Muscle of leg (tissue), 11 donors: ENCODE results near the gene LHX1. TPM values are rescaled to one million over a fixed set of nuclear protein-coding genes. Genes with fewer than 3 reads are reported as not detected.

ENCODE experiments used
- DNase-seq: peaks from one replicate; pipeline ENCODE4 v3.0.0; 2013
- H3K27ac ChIP-seq: one replicate; pipeline ENCODE4 v1.5.1; 2013; ENCODE audit warnings: mild to moderate bottlenecking, low read length, control low read depth
- H3K27me3 ChIP-seq: one replicate; pipeline ENCODE4 v1.6.1; 2013; ENCODE audit warnings: low read length; ENCODE audit not compliant: control insufficient read depth, insufficient read depth
- H3K36me3 ChIP-seq: one replicate; pipeline ENCODE4 v1.6.1; 2013; ENCODE audit warnings: low read length; ENCODE audit not compliant: control insufficient read depth, insufficient read depth
- H3K4me1 ChIP-seq: one replicate; pipeline ENCODE4 v1.6.1; 2013; ENCODE audit warnings: low read length; ENCODE audit not compliant: control insufficient read depth, insufficient read depth
- H3K4me3 ChIP-seq: one replicate; pipeline ENCODE4 v1.5.1; 2013; ENCODE audit warnings: low read length, control low read depth
- H3K9me3 ChIP-seq: replicated peaks from 2 replicates; pipeline ENCODE4 v1.6.1; 2013; ENCODE audit warnings: low read depth, low read length; ENCODE audit not compliant: control insufficient read depth
- WGBS: methylation state at CpG from one replicate; pipeline ENCODE4 v1.1.5; 2013; ENCODE audit warnings: missing lambda C conversion rate; ENCODE audit not compliant: insufficient coverage; 5-methylcytosine and 5-hydroxymethylcytosine counted together
- polyA plus RNA-seq, 8 donors: library from polyadenylated mRNA; unstranded; fragments of 120-200 nt; gene quantifications; one replicate each; pipeline versions ENCODE4 v1.2.1 to v1.2.3, GENCODE V29; 2013; ENCODE audit warnings: inconsistent platforms in 1 of 8, low replicate concordance in 1 of 8; ENCODE audit not compliant: insufficient read length in 8 of 8, insufficient read depth in 1 of 8
- total RNA-seq: library from RNA; stranded (reverse); fragments of 120-200 nt; gene quantifications from one replicate; pipeline ENCODE4 v1.2.4, GENCODE V29; 2013

Gene LHX1
- total and polyA plus RNA-seq, 9 donors = 0.41 TPM; not detected in 8

DNA sequence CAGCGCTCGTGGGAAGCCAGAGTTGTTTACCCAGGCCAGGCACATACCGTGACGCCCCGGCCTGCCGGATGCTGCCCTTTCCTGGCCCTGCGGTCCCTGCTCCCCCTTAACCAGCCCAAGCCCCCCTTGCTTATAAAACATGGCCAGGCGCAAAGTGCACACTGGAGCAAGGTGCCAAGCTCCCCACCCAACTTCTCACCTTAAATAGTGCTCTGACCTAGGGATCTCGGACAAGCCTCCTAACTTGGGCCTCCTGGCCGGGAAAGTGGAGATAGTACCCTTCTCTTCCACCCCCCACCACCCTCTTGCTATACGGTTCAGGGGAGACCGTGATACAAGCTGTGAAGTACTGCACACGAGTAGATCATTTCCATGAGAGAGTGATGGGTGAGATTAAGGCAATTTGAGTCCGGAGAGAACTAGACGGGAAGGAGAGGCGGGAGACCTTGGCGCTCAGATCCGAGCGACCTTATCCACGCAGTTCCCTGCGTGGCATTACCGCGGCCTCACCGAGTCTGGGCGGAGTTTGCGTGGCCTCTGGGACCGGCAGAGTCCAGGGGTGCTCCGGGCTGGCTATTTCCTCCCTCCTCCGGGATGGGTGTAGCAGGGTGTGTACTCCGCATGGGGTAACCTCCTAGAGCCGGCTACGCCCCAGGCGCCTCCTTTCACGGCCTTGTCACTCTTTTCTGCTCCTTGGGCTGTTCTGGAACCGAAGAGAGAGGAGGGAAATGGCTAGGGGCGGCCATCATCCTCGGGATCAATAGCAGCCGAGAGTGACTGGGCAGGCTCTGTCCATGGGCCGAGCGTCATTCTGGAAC is 4.4 kb upstream of the LHX1 start:
- DNase-seq = no peak
- no peak overlapping the region for H3K4me3 ChIP-seq

DNA sequence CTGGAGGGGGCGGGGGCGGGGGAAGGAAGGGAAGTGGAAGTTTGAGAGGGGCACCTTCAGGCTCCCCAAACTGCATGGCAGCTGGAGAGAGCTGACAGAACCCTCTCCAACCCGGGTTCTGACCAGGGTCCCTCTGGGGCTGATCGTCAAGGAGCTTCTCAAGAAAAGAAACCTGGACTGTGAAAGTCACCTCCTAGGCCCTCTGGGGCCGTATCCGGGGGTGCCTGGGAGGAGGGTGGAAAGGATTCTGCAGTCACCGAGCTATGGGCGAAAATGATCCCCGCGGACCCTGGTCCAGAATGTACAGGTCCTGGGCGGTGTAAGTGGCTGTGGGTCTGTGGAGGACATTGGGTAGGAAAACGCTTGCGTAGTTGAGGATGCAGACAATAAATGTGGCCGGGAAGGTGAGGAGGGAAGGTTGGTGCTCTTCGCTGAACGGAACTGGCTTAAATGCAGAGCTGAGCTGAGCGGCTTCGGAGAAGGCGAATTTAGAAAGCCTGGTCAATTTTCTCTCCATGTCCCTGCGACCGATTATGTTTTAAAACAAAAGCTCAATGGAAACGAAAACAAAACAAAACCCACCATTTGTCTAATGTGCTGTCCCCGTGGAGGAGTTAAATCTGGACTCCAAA is 3.6 kb upstream of the LHX1 start:
- Histone ChIP-seq H3K27ac (no peak overlapping the region), H3K4me3 (peak overlapping the region; percentile 25), H3K27me3 (peaks cover 100% of the 10 kb centered on the region), H3K9me3 (no peaks in the 10 kb centered on the region), H3K4me1 (peaks cover 66% of the 10 kb centered on the region), H3K36me3 (no peaks in the 10 kb centered on the region)
- DNase-seq = no peak
- WGBS = 2% methylated on average over 23 of the region's 23 CpGs

More for the DNA sequence above, 4.4 kb upstream of the LHX1 start:
- no peaks in the 10 kb centered on the region for H3K9me3 ChIP-seq
- H3K36me3 ChIP-seq = no peaks in the 10 kb centered on the region
- 1% methylated on average over 31 of the region's 40 CpGs for WGBS
- peaks cover 100% of the 10 kb centered on the region for H3K27me3 ChIP-seq
- peaks cover 62% of the 10 kb centered on the region for H3K4me1 ChIP-seq
- H3K27ac ChIP-seq = no peak overlapping the region

DNA sequence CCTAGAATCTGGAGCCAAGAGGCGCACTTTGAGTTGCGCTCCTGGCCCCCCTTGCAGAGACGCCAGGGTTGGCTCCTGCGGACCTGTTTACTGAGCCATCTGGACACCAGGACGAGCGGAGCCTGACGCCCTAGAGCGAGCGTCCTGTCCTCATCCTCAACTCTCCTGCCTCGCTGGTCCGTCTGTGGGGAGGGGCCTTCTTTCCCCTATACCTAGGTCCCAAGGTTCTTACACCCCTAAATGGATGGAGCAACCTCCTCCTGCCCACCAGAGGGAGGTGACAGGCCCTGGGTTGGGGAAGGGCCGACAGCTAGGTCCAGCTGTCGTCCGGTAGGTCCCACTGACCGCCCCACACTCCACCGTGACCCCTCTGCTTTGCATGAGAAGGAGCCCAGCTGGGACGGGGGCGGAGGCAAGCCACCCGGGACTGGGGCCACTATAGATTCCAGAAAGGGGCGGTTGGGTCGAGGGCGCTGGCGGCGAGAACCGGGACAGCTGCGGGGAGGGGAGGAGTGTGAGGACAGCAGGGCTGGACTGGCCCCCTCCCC is 3.1 kb upstream of the LHX1 start:
- Histone ChIP-seq H3K4me3 (peak overlapping the region; percentile 25), H3K27me3 (peaks cover 100% of the 10 kb centered on the region), H3K4me1 (peaks cover 70% of the 10 kb centered on the region), H3K27ac (no peak overlapping the region), H3K9me3 (no peaks in the 10 kb centered on the region), H3K36me3 (no peaks in the 10 kb centered on the region)
- under 1% methylated on average over 17 of the region's 26 CpGs for WGBS
- DNase-seq = no peak

DNA sequence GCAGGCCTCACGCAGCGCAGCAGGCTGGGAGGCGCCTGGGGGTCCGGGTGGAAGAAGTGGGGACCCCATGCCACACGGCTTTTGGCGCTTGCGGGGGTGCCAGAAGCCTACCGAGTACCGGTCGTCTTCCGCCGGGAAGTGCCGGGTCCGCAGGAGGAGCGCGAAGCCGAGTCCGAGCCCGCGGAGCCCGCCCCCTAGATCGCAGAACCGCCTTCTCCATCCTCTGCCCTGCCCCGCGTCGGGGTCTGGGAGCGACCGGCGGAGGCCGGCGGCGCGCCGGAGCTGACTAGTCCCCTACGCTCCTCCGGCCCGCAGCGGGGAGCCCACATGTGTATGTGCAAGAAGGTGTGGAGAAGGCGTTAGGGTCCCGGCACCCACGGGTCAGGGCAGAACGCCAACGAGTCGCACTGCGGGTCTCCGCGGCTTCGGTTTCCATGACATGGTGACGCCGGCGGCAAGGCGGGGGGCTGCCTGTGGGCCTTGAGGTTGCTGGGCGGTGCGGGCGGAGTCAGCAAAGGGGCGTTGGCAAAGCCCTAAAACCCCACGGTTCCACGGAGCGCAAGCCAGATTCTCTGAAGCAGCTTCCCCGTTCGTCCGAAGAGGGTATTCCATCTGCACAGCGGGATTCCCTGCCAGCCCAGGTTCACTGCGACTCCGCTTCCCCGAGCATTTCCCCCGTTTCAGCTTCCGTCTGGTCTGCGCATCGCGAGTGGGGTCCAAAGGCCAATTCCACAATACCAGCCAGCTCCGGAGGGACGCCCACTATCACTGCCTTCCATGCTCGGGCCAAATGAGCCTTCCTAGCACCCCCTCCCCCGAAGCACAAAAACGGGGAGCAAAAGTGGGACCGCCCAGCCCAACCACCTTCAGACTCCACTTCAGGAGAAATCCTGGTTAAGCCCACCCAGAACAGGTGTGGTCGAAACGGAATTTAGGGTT is 2.3 kb upstream of the LHX1 start:
- H3K4me1 ChIP-seq = peaks cover 74% of the 10 kb centered on the region
- H3K4me3 ChIP-seq = peak overlapping the region; percentile 25
- whole genome bisulfite sequencing = 1% methylated on average over 75 of the region's 79 CpGs
- H3K27ac ChIP-seq = no peak overlapping the region
- H3K27me3 ChIP-seq = peaks cover 100% of the 10 kb centered on the region
- no peaks in the 10 kb centered on the region for H3K9me3 ChIP-seq
- no peak for DNase-seq
- no peaks in the 10 kb centered on the region for H3K36me3 ChIP-seq

DNA sequence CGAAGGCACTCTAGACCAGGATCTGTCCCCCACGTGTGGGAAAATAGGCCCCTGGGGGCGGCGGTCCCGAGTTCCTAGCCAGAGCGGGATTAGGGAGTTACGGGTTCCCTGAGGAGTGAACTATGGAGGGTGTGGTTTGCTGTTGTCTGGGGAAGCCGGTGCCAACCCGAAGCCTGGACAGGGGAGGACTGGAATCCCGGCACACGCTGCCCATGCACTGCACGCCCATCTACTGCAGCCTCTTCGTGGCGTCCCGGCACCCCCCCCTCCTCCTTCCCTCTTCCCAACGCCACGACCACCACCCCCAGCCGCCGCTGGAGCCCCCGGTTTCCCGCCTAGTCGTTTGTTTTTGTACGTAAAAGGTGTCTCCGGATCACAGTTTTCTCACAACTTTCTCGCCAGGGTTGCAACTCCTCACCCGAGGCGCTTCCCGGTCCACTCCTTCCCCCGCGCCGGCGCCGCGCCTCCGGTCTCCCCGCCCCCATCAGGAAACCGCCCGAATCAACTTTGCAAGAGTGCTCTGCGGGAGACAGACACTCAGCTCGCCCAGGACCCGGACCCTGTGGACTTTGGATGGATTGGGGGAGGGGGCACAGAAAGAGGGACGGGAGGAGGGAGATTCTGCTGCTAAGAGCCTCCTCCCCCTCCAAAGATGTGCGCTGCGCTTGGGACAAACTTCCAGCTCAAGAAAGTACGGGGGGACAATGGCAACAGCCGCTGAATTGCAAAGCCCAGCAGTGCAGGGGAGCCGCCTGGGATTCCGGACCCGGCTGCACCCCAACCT is 1.4 kb upstream of the LHX1 start:
- no peaks in the 10 kb centered on the region for H3K36me3 ChIP-seq
- H3K4me3 ChIP-seq = no peak overlapping the region
- no peak for DNase-seq
- H3K27me3 ChIP-seq = peaks cover 100% of the 10 kb centered on the region
- peaks cover 74% of the 10 kb centered on the region for H3K4me1 ChIP-seq
- under 1% methylated on average over 29 of the region's 49 CpGs for WGBS
- H3K9me3 ChIP-seq = no peaks in the 10 kb centered on the region
- H3K27ac ChIP-seq = no peak overlapping the region

DNA sequence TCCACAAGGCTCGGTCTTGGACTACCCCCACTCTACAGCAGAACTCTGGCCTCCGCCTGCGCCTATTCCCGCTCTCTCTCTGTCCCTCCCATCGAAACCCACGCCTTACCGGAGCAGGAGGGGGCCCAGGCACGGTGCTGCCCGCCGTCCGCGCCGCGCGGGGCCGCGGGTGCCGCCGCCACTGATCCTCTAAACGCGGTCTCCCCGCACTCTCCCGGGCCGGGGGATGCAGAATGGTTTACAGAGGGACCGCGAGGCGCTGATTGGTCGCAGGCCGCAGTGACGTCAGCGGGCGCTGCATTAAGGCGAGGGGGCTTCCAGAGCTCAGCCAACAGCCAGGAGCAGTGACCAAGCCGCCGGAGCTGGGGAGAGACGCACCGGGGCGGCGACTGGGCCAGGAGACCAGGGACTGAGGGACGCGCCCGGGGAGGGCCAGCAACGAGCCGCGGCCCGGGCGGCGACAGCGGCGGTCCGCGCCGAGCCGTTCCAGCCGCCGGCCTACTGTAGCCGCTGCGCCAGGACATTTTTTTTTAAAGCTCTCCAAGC is 747 bp upstream of the LHX1 start:
- Histone ChIP-seq H3K9me3 (no peaks in the 10 kb centered on the region), H3K36me3 (no peaks in the 10 kb centered on the region), H3K27me3 (peaks cover 100% of the 10 kb centered on the region), H3K4me3 (no peak overlapping the region), H3K4me1 (peaks cover 74% of the 10 kb centered on the region), H3K27ac (no peak overlapping the region)
- DNase-seq = no peak
- WGBS = under 1% methylated on average over 53 of the region's 58 CpGs

DNA sequence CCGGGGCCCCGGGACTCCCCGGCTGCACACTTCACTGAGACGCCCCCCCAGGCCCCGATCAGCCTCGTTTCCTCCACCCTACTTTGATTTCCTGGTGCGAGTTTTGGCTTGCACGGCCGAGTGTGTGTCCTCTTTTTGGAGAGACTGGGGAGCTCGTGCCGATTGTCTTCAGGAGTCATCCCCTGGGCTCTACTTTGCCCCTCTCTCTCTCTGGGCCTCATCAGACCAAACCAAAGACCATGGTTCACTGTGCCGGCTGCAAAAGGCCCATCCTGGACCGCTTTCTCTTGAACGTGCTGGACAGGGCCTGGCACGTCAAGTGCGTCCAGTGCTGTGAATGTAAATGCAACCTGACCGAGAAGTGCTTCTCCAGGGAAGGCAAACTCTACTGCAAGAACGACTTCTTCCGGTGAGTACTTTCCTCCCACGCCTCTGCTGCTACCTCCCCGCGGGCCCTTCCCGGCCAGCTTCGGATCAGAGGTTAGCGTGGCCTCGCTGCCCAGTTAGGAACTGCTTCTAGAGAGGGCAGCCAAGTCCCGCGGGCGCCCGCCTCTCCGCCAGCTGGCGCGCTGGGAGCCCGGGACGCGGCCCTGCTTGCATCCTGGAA is 787 bp downstream of the LHX1 start:
- Histone ChIP-seq H3K27me3 (peaks cover 100% of the 10 kb centered on the region), H3K27ac (no peak overlapping the region), H3K36me3 (no peaks in the 10 kb centered on the region), H3K4me3 (no peak overlapping the region), H3K9me3 (no peaks in the 10 kb centered on the region), H3K4me1 (peaks cover 73% of the 10 kb centered on the region)
- no peak for DNase-seq
- 1% methylated on average over 31 of the region's 36 CpGs for WGBS

DNA sequence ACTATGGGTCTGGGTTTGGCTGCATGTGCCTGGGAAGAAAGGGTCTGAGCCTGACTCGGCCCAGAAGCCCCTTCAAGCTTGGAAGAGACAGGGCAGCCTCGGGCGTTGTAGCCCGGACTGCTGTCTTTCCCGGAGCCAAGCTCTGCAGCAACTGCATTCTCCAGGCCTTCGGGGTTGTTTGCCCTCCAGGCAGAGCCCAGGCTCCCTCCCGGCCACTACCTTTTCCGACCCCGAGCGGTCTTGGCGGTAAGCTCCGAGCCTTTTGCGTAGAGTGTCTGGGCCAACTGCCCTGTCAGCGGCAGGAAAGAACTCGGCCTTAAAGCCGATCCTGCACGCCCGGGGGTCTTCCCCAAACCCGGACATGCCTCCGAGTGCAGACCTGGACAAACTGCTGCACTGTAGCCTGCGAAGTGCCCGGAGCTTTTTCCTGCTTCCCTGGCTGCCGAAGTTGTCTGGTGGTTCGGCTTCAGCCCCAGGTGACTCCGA is 1.3 kb downstream of the LHX1 start:
- no peak overlapping the region for H3K4me3 ChIP-seq
- H3K36me3 ChIP-seq = no peaks in the 10 kb centered on the region
- H3K27ac ChIP-seq = no peak overlapping the region
- DNase-seq = no peak
- 1% methylated on average over 25 of the region's 25 CpGs for WGBS
- no peaks in the 10 kb centered on the region for H3K9me3 ChIP-seq
- H3K27me3 ChIP-seq = peaks cover 100% of the 10 kb centered on the region
- H3K4me1 ChIP-seq = peaks cover 73% of the 10 kb centered on the region
